H9 (cell line): ENCODE data around the gene ATOX1. TPM values are rescaled to one million over a fixed set of nuclear protein-coding genes. Genes with fewer than 3 reads are reported as not detected.

Experiments used
- DNase-seq: peaks from one replicate; pipeline ENCODE4 v3.0.0-alpha.2; 2017
- H2AFZ ChIP-seq: one replicate; pipeline ENCODE4 v1.6.1; 2013; ENCODE audit warnings: mild to moderate bottlenecking, low read length, control low read depth, moderate library complexity
- H2AK5ac ChIP-seq: 2 replicates; pipeline ENCODE4 v1.6.1; 2013; ENCODE audit warnings: low read length, control low read depth, mixed read lengths; ENCODE audit not compliant: insufficient read length
- H2BK120ac ChIP-seq: one replicate; pipeline ENCODE4 v1.6.1; 2013; ENCODE audit warnings: low read depth, mild to moderate bottlenecking, low read length, control low read depth, inconsistent platforms; ENCODE audit not compliant: poor library complexity, severe bottlenecking
- H2BK12ac ChIP-seq: 2 replicates; pipeline ENCODE4 v1.6.1; 2013; ENCODE audit warnings: low read length, control low read depth, mixed read lengths, low read depth; ENCODE audit not compliant: insufficient read length
- H2BK15ac ChIP-seq: 2 replicates; pipeline ENCODE4 v1.6.1; 2013; ENCODE audit warnings: low read depth, low read length, control low read depth
- H2BK20ac ChIP-seq: one replicate; pipeline ENCODE4 v1.6.1; 2013; ENCODE audit warnings: low read depth, mild to moderate bottlenecking, low read length, control low read depth, inconsistent platforms; ENCODE audit not compliant: poor library complexity, severe bottlenecking
- H2BK5ac ChIP-seq: 2 replicates; pipeline ENCODE4 v1.6.1; 2013; ENCODE audit warnings: low read length, control low read depth, mixed read lengths; ENCODE audit not compliant: insufficient read length
- H3K14ac ChIP-seq: 2 replicates; pipeline ENCODE4 v1.6.1; 2013; ENCODE audit warnings: low read length, control low read depth; ENCODE audit not compliant: insufficient read depth
- H3K18ac ChIP-seq: 2 replicates; pipeline ENCODE4 v1.6.1; 2013; ENCODE audit warnings: low read depth, mild to moderate bottlenecking, mixed read lengths, low read length, control low read depth; ENCODE audit not compliant: insufficient read length
- H3K23ac ChIP-seq: 2 replicates; pipeline ENCODE4 v1.6.1; 2013; ENCODE audit warnings: low read length, control low read depth, mixed read lengths, low read depth; ENCODE audit not compliant: insufficient read length
- H3K23me2 ChIP-seq: 2 replicates; pipeline ENCODE4 v1.6.1; 2013; ENCODE audit warnings: low read depth, mild to moderate bottlenecking, mixed read lengths, low read length, control low read depth; ENCODE audit not compliant: insufficient read length, poor library complexity, severe bottlenecking
- H3K27ac ChIP-seq: 2 replicates; pipeline ENCODE4 v1.5.1; 2013; ENCODE audit warnings: low read length, control low read depth, mixed read lengths, low read depth; ENCODE audit not compliant: insufficient read length
- H3K27me3 ChIP-seq: 2 replicates; pipeline ENCODE4 v1.6.1; 2013; ENCODE audit warnings: low read length, control low read depth, inconsistent platforms; ENCODE audit not compliant: insufficient read depth
- H3K4ac ChIP-seq: 2 replicates; pipeline ENCODE4 v1.6.1; 2013; ENCODE audit warnings: low read depth, mild to moderate bottlenecking, control low read depth, inconsistent platforms, low read length, moderate library complexity
- H3K4me1 ChIP-seq: 2 replicates; pipeline ENCODE4 v1.6.1; 2013; ENCODE audit warnings: low read length, control low read depth, inconsistent platforms; ENCODE audit not compliant: insufficient read depth
- H3K4me2 ChIP-seq: 2 replicates; pipeline ENCODE4 v1.6.1; 2013; ENCODE audit warnings: low read length, control low read depth, mixed read lengths; ENCODE audit not compliant: insufficient read length, insufficient read depth
- H3K56ac ChIP-seq: 2 replicates; pipeline ENCODE4 v1.6.1; 2013; ENCODE audit warnings: low read depth, mild to moderate bottlenecking, mixed read lengths, low read length, control low read depth; ENCODE audit not compliant: insufficient read length
- H3K79me1 ChIP-seq: 2 replicates; pipeline ENCODE4 v1.6.1; 2013; ENCODE audit warnings: low read depth, mild to moderate bottlenecking, moderate library complexity, low read length, control low read depth, inconsistent platforms; ENCODE audit not compliant: insufficient read depth, poor library complexity, severe bottlenecking
- H3K79me2 ChIP-seq: 2 replicates; pipeline ENCODE4 v1.6.1; 2013; ENCODE audit warnings: low read length, control low read depth, inconsistent platforms; ENCODE audit not compliant: insufficient read depth
- H3K9ac ChIP-seq: 2 replicates; pipeline ENCODE4 v1.6.1; 2013; ENCODE audit warnings: low read length, control low read depth, mixed read lengths; ENCODE audit not compliant: insufficient read length; ENCODE audit errors: extremely low read depth
- H3K9me3 ChIP-seq: one replicate; pipeline ENCODE4 v1.6.1; 2013; ENCODE audit warnings: low read depth, low read length, inconsistent platforms; ENCODE audit not compliant: control insufficient read depth
- H3T11ph ChIP-seq: one replicate; pipeline ENCODE4 v1.6.1; 2013; ENCODE audit warnings: mild to moderate bottlenecking, low read length, control low read depth, inconsistent platforms
- H4K20me1 ChIP-seq: one replicate; pipeline ENCODE4 v1.6.1; 2013; ENCODE audit not compliant: control insufficient read depth, insufficient read length, insufficient read depth
- H4K5ac ChIP-seq: 2 replicates; pipeline ENCODE4 v1.6.1; 2013; ENCODE audit warnings: low read depth, mild to moderate bottlenecking, mixed read lengths, low read length, control low read depth; ENCODE audit not compliant: insufficient read length
- H4K8ac ChIP-seq: replicated peaks from 2 replicates; pipeline ENCODE4 v1.6.1; 2013; ENCODE audit warnings: low read length, control low read depth, mixed read lengths, low read depth; ENCODE audit not compliant: insufficient read length
- H4K91ac ChIP-seq: 2 replicates; pipeline ENCODE4 v1.6.1; 2013; ENCODE audit warnings: low read depth, mild to moderate bottlenecking, moderate library complexity, mixed read lengths, low read length, control low read depth; ENCODE audit not compliant: insufficient read length
- H3K27ac Mint-ChIP-seq, 3 experiments: 2 replicates in 2 of 3; 3 replicates in 1 of 3; pipeline ENCODE4 v1.8.0; 2020 to 2021; ENCODE audit warnings: mixed read lengths in 3 of 3, mild to moderate bottlenecking in 1 of 3, moderate library complexity in 1 of 3
- H3K27me3 Mint-ChIP-seq: 2 replicates; pipeline ENCODE4 v1.8.0; 2021; ENCODE audit warnings: low read depth, mild to moderate bottlenecking, moderate library complexity, mixed read lengths
- H3K36me3 Mint-ChIP-seq, 3 experiments: 2 replicates in 2 of 3; 3 replicates in 1 of 3; pipeline ENCODE4 v1.8.0; 2020 to 2021; ENCODE audit warnings: low read depth in 3 of 3, mixed read lengths in 3 of 3; ENCODE audit not compliant: insufficient read depth in 1 of 3
- H3K4me1 Mint-ChIP-seq, 2 experiments: 2 replicates each; pipeline ENCODE4 v1.8.0; 2020; ENCODE audit warnings: mixed read lengths in 2 of 2
- H3K4me3 Mint-ChIP-seq, 2 experiments: 2 replicates in 1 of 2; 3 replicates in 1 of 2; pipeline ENCODE4 v1.8.0; 2020 to 2021; ENCODE audit warnings: mild to moderate bottlenecking in 2 of 2, mixed read lengths in 2 of 2, moderate library complexity in 1 of 2
- H3K9me3 Mint-ChIP-seq, 2 experiments: 2 replicates in 1 of 2; 3 replicates in 1 of 2; pipeline ENCODE4 v1.8.0; 2020; ENCODE audit warnings: mild to moderate bottlenecking in 2 of 2, mixed read lengths in 2 of 2, moderate library complexity in 1 of 2
- CTCF ChIP-seq: fragments of 200-600 bp; sonication (generic); conservative IDR thresholded peaks from 3 replicates; pipeline ENCODE4 v1.8.0; 2021; ENCODE audit warnings: antibody characterized with exemption, mild to moderate bottlenecking
- total RNA-seq: library from RNA; stranded (reverse); gene quantifications from 2 replicates; pipeline ENCODE4 v1.2.1, GENCODE V29; 2021

Gene ATOX1
- total RNA-seq, 1 experiment from 2014 or later, result 75.0 TPM

GRCh38 chr5:151700820-151701219 lies 57.6 kb downstream of the ATOX1 start:
- no peak for TF ChIP-seq CTCF
- Mint-ChIP-seq H3K27me3 (peaks cover 1% of the 10 kb centered on the region; the same call in 1 of the 2 replicates), H3K27ac (peak overlapping the region in 1 of 3 experiments; percentile 28; a peak in 2 of 7 replicates), H3K9me3 (no peaks in the 10 kb centered on the region), H3K4me1 (peaks cover 20 to 26% of the 10 kb centered on the region in 2 experiments), H3K36me3 (no peaks in the 10 kb centered on the region), H3K4me3 (no peak overlapping the region)
- Histone ChIP-seq H2AK5ac (no peak overlapping the region), H3K4ac (no peak overlapping the region), H2AFZ (no peak overlapping the region), H3K9me3 (no peaks in the 10 kb centered on the region), H3T11ph (no peak overlapping the region), H3K18ac (no peak overlapping the region), H3K79me2 (no peaks in the 10 kb centered on the region), H2BK20ac (no peak overlapping the region), H4K5ac (no peak overlapping the region), H3K79me1 (no peaks in the 10 kb centered on the region), H3K9ac (no peak overlapping the region), H3K27ac (no peak overlapping the region), H4K91ac (no peak overlapping the region), H2BK12ac (no peak overlapping the region), H4K8ac (no peak overlapping the region), H4K20me1 (no peaks in the 10 kb centered on the region), H3K56ac (no peak overlapping the region), H2BK5ac (no peak overlapping the region), H3K23ac (no peak overlapping the region), H2BK15ac (no peak overlapping the region), H3K27me3 (no peaks in the 10 kb centered on the region; the same call in 1 of the 2 replicates), H3K23me2 (no peaks in the 10 kb centered on the region), H3K14ac (no peak overlapping the region), H2BK120ac (no peak overlapping the region), H3K4me1 (peaks cover 7% of the 10 kb centered on the region; the same call in 1 of the 2 replicates), H3K4me2 (no peak overlapping the region)
- no peak for DNase-seq
